ENCODE results near the gene AGMO. TPM values are rescaled to one million over a fixed set of nuclear protein-coding genes. Genes with fewer than 3 reads are reported as not detected.

Gene AGMO
- total and polyA plus RNA-seq, 12 donors = 0.05 to 0.34 (median 0.15) TPM; not detected in 7

- 69 to 78% (median 76%) methylated on average over 1 of the region's 1 CpG for WGBS, 4 donors
- H3K9me3 ChIP-seq (replicated peaks in 1 of 3) = no peaks in the 10 kb centered on the region
- TF ChIP-seq CTCF (IDR thresholded peaks at IDR 0.05) (no peak), POLR2A (IDR thresholded peaks at IDR 0.05) (no peak)
- H3K27ac ChIP-seq = no peak overlapping the region
- H3K27me3 ChIP-seq = no peaks in the 10 kb centered on the region
- no peak for DNase-seq
- no peaks in the 10 kb centered on the region for H3K36me3 ChIP-seq (replicated peaks in 1 of 2)
- intact Hi-C loops (cut with DNase I) = no loop called here
- H3K4me1 ChIP-seq (replicated peaks in 1 of 2) = no peaks in the 10 kb centered on the region
- no peak overlapping the region for H3K4me3 ChIP-seq
Observed at GRCh38 chr7:15470825-15471668, 90.8 kb downstream of the AGMO start.

- TF ChIP-seq POLR2A (IDR thresholded peaks at IDR 0.05) (no peak), CTCF (IDR thresholded peaks at IDR 0.05) (no peak)
- Histone ChIP-seq H3K4me1 (replicated peaks in 1 of 2) (no peaks in the 10 kb centered on the region), H3K36me3 (replicated peaks in 1 of 2) (no peaks in the 10 kb centered on the region), H3K27ac (no peak overlapping the region), H3K4me3 (no peak overlapping the region), H3K9me3 (replicated peaks in 1 of 3) (no peaks in the 10 kb centered on the region), H3K27me3 (no peaks in the 10 kb centered on the region)
- no peak for DNase-seq
- WGBS, 4 donors = 49 to 61% (median 55%) methylated on average over 3 of the region's 3 CpGs
- intact Hi-C loops (cut with DNase I) = no loop called here
Observed at GRCh38 chr7:15464667-15465121, 97.1 kb downstream of the AGMO start.

- H3K9me3 ChIP-seq (replicated peaks in 1 of 3) = no peaks in the 10 kb centered on the region
- no peak overlapping the region for H3K27ac ChIP-seq
- H3K36me3 ChIP-seq (replicated peaks in 1 of 2) = no peaks in the 10 kb centered on the region
- H3K4me3 ChIP-seq = no peak overlapping the region
- intact Hi-C loops (cut with DNase I) = no loop called here
- 60 to 66% (median 65%) methylated on average over 6 of the region's 6 CpGs for WGBS, 4 donors
- DNase-seq = no peak
- H3K27me3 ChIP-seq = no peaks in the 10 kb centered on the region
- no peaks in the 10 kb centered on the region for H3K4me1 ChIP-seq (replicated peaks in 1 of 2)
- TF ChIP-seq CTCF (IDR thresholded peaks at IDR 0.05) (no peak), POLR2A (IDR thresholded peaks at IDR 0.05) (no peak)
Observed at GRCh38 chr7:15463801-15464666, 97.8 kb downstream of the AGMO start.

- H3K4me1 ChIP-seq (replicated peaks in 1 of 2) = no peaks in the 10 kb centered on the region
- no peaks in the 10 kb centered on the region for H3K36me3 ChIP-seq (replicated peaks in 1 of 2)
- intact Hi-C loops (cut with DNase I) = no loop called here
- no peaks in the 10 kb centered on the region for H3K9me3 ChIP-seq (replicated peaks in 1 of 3)
- no peak for DNase-seq
- no peaks in the 10 kb centered on the region for H3K27me3 ChIP-seq
- WGBS, 4 donors = 67 to 70% (median 70%) methylated on average over 2 of the region's 2 CpGs
- TF ChIP-seq POLR2A (IDR thresholded peaks at IDR 0.05) (no peak), CTCF (IDR thresholded peaks at IDR 0.05) (no peak)
- no peak overlapping the region for H3K27ac ChIP-seq
- H3K4me3 ChIP-seq = no peak overlapping the region
Observed at GRCh38 chr7:15462721-15463389, 99.0 kb downstream of the AGMO start.
